Right ventricle myocardium inferior (tissue), 1 donor: ENCODE results near the gene C19orf73. TPM values are rescaled to one million over a fixed set of nuclear protein-coding genes. Genes with fewer than 3 reads are reported as not detected.

Experiments
- ATAC-seq: fragments of 200-7000 bp; cut with Tn5 transposase; one replicate; pipeline ENCODE4 v1.9.1; 2020; ENCODE audit warnings: mild to moderate bottlenecking, moderate library complexity
- DNase-seq: peaks from one replicate; pipeline ENCODE4 v3.0.0; 2021; ENCODE audit errors: missing footprints
- intact Hi-C: fragments of 100-400 bp; cut with DNase I; formaldehyde crosslinking; loops from one replicate; pipeline ENCODE4 v1.11.0; 2022
- total RNA-seq: library from RNA; stranded (reverse); fragmentation: NEBNext Ultra II Directional; extraction: Animal tissue kit (Norgen Biotek cat#: 25700); gene quantifications from one replicate; pipeline ENCODE4 v1.2.1, GENCODE V29; 2021
- donor health status: DM: no; HTN: yes; CAD: no; lungs with severe emphysema.

C19orf73 gene
- total RNA-seq, 1 donor from 2014 or later: 1.8 TPM

DNA sequence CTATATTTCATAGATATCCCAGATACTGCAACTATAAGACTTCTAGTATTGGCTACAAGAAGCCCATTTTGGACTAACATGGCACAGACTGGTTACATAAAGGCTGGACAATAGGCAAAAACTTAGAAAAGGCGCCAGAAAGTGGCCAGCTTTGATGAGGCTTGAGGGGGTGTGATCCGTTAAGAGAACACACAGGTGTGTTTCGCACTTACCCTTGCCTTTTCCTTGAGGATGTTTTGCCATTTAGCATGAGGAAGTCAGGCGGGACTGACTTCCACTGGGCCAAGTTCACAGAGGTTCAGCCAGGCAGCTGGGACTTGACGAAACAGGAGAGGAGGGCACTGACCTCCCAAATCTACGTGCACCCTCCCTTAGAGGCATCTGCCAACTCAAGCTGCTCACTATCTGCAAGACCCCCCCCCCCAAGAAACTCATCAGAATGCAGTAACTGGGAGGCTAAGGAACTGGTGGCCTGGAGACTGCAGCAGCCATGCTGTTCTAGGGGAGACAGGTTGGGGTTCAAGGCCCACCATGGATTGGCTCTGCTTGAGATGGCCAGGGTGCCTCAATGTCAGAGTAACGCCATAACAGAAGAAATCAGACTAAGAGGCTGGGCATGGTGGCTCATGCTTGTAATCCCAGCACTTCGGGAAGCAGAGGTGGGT is 9.2 kb downstream of the C19orf73 start:
- no peak for DNase-seq
- ATAC-seq: no peak
- intact Hi-C loops: no loop called here

DNA sequence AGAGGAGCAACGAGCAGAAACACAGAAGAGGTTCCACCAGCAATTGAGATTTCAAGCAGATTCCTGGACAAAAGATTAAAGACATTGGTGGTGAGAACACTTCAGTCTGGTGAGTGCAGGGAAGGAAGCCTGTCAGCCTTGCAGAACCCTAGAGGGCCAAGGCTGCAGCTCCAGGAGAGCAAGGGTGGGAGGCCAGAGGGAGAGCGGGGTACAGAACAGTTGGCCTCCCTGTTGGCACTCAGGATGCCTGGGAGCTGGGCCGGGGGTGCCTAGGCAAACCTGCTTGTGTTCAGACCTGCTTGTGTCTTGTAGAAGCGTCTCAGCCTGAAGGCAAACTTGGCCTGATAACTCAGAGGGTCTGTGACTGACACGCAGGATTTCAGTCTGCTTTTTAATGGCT is 9.9 kb downstream of the C19orf73 start:
- intact Hi-C loops: no loop called here
- ATAC-seq (no peak), DNase-seq (no peak)

DNA sequence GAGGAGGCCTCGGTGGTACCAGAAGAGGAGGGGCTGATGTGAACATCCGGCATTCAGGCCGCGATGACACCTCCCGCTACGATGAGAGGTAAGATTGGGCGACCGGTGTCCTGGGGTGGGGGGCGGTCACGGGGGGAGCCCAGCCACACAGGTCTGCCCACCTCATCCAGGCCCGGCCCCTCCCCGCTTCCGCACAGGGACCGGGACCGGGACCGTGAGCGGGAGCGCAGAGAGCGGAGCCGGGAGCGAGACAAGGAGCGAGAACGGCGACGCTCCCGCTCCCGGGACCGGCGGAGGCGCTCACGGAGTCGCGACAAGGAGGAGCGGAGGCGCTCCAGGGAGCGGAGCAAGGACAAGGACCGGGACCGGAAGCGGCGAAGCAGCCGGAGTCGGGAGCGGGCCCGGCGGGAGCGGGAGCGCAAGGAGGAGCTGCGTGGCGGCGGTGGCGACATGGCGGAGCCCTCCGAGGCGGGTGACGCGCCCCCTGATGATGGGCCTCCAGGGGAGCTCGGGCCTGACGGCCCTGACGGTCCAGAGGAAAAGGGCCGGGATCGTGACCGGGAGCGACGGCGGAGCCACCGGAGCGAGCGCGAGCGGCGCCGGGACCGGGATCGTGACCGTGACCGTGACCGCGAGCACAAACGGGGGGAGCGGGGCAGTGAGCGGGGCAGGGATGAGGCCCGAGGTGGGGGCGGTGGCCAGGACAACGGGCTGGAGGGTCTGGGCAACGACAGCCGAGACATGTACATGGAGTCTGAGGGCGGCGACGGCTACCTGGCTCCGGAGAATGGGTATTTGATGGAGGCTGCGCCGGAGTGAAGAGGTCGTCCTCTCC is 11.1 kb downstream of the C19orf73 start:
- ATAC-seq: no peak
- intact Hi-C loops: no loop called here

DNA sequence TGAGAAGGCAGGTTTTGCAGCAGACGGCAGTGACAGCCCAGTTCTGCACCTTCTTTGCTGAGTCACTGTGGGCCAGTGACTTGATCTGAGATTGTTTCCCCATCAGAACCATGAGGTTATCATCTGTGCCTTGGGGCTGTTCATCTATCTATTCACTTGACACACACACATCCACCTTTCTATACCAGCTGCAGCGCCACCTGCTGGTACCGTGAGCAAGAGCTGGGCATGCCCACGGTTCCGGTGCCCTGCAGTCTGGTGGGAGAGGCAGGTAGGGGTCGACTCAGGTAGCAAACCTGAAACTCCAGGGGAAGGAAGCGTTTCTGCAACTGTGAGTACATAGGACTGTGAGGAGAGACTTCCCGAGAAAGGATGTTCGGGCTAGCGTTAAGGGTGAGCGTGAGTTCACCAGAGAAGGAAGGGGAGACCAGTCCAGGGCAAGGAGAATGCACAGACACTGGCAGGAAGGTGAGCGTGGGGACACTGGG is 12.3 kb downstream of the C19orf73 start:
- DNase-seq: peak; percentile 83
- intact Hi-C loops: no loop called here

More for the DNA sequence above, 11.1 kb downstream of the C19orf73 start:
- no peak for DNase-seq

DNA sequence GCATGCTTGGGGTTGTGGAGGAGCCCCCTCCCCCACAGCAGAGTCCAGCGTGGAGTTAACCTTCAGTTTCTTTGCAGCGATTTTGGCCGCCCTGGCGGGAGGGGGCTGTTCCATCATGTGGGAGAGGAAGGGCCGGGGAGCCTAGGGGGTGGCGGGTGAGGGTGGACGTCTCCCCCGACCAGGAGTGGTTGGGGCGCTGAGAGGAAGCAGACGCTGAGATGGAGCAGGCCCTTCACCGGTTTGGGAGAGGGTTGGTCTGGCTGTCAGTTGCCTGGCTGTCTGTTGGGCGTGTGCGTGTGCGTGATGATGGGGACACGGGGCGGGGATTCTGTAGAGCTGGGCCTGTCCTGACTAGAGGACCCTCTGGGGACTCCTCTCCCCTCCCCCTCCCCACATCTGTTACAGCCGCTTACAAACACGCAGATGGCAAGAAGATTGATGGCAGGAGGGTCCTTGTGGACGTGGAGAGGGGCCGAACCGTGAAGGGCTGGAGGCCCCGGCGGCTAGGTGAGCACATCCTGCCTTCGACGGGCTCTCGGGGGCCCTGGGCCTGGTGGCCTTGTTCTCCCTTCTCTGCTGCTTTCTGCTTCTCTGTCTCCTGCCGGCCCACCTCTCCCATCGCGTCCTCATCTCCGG is 14.6 kb downstream of the C19orf73 start:
- ATAC-seq: peak; percentile 23
- DNase-seq: no peak
- intact Hi-C loops: no loop called here

More for the DNA sequence above, 12.3 kb downstream of the C19orf73 start:
- no peak for ATAC-seq

DNA sequence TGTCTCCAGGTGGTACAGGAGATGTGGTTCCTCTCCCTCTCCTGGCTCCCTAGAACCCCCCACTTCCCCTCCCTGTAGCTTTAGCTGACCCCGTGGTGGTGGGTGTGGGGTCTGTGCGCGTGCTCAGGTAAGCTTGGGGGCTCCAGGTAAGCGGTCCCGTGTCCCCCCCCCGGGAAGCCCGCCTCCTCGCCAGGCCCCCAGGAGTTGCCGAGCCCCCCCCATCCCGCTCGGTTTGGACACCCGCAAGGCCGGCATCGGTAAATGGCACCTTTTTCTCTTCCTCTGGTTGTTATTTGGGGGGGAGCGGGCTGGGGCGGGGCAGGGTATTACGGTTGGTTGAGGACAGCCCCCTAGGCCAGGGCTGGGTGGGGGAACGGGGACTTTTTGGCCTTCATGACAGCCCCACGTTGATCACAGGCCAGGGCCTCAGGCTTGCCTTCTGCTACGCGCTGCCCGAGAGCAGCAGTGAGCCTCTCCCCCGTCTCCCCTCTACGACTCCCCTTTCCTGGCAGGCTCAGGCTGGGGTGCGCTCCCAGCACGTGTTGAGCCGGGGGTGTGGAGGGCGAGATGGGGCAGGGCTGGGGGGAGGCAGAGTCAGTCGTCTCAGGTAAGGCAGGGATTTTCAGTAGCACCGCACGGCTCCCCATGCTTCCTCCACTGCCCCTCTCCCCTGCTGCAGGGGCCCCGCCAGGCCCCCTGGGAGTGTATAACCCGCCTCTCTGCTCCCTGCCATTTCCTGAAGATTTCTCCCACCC is 15.4 kb downstream of the C19orf73 start:
- ATAC-seq (no peak), DNase-seq (no peak)
- intact Hi-C loops: no loop called here

DNA sequence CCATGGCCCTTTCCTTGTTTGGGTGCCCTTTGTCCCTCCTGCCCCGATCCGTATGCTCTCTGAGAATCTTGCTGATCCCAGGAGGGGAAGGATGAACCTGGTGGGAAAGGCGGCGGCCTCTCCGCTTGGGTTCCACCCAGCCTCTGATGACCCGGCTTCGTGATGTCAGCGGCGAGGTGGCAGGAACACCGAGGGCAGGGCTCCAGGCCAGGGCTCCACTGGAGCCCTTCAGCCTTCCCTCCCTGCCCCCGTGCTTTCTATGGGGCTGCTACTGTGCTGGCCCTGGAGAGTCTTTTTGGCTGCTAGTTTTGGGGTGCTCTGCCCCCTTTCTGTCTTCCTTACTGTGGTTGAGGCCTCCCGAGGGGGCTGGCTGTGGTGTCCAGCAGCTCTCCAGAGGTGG is 16.6 kb downstream of the C19orf73 start:
- intact Hi-C loops: no loop called here
- ATAC-seq (no peak), DNase-seq (no peak)

DNA sequence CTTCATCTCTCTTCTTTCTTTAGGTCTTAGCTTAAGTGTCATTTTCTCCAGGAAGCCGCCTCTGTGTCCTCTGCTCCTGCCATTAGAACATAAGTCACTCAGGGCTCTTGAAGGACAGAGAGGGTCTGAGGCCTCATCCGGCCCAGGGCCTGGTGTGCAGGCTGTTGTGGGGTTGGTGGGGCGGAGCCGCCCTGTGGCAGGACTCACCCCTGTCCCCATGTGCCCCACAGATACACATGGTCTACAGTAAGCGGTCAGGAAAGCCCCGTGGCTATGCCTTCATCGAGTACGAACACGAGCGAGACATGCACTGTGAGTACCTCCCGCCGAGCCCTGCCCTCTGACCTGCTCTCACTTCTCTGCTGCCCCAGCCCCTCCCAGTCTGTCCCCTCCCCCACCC is 17.8 kb downstream of the C19orf73 start:
- ATAC-seq (no peak), DNase-seq (no peak)
- intact Hi-C loops: no loop called here

DNA sequence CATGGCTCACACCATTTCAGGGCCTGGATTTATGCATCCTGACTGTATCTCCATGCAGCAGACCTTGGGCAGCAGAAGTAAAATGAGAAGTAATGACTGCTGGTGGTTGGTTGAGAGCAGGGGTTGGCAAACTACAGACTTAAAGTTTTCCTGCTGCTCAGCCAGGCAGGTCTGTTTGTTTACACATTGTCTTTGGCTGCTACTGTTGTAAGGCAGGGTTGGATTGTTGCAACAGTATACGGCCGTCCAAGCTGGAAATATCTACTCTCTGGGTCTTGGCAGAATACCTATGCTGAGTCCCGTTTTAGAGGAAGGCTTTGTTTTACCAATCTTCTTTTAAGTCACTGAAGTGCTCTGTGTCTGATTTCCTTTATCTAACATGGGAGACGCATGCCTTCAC is 20.1 kb downstream of the C19orf73 start:
- DNase-seq (no peak), ATAC-seq (no peak)
- intact Hi-C loops: loop anchor here (5.0 kb wide), 2 partner anchors 49 to 99 kb away; no protein-coding TSS in a partner anchor

DNA sequence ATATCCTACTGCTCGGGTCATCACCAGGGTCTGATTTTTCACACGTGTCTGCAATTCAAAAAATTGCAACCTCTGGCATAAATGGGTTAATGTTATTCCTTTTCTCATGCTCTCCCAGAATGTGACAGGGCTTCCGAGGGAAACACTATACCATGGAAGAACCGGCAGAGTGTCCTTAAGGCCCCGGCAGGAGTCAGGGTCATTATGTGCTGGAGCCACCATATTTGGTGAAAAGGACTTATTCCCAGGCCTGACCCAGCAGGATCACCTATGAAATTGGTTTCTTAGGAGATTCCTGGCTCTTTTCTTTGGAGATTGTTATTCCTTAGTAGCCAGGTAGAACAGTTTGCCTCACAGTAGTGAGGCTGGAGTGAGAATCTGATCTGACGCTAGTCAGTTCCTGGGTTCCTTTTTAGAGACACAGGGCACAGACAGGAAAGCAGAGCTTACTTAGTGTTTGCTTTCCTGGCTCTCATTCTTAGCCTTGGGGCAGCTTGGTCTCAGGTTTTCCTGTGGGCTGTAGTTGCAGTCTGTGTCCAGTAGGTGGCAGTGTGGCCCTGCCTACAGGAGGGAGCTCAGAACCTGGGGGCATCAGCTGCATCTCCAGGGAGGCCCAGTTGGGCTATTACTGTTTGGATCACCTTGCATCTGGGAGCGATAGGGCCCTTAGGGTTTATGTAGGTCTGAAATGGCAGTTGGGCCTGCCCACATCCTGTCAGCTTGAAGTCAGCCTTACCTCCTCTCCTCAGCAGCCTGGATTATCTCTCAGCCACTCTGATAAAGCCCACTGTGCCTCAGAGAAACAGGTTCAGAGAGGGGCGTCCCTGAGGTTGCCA is 21.3 kb downstream of the C19orf73 start:
- ATAC-seq (peak; percentile 65), DNase-seq (no peak)
- intact Hi-C loops: loop anchor here (5.0 kb wide), 2 partner anchors 50 to 100 kb away; no protein-coding TSS in a partner anchor

DNA sequence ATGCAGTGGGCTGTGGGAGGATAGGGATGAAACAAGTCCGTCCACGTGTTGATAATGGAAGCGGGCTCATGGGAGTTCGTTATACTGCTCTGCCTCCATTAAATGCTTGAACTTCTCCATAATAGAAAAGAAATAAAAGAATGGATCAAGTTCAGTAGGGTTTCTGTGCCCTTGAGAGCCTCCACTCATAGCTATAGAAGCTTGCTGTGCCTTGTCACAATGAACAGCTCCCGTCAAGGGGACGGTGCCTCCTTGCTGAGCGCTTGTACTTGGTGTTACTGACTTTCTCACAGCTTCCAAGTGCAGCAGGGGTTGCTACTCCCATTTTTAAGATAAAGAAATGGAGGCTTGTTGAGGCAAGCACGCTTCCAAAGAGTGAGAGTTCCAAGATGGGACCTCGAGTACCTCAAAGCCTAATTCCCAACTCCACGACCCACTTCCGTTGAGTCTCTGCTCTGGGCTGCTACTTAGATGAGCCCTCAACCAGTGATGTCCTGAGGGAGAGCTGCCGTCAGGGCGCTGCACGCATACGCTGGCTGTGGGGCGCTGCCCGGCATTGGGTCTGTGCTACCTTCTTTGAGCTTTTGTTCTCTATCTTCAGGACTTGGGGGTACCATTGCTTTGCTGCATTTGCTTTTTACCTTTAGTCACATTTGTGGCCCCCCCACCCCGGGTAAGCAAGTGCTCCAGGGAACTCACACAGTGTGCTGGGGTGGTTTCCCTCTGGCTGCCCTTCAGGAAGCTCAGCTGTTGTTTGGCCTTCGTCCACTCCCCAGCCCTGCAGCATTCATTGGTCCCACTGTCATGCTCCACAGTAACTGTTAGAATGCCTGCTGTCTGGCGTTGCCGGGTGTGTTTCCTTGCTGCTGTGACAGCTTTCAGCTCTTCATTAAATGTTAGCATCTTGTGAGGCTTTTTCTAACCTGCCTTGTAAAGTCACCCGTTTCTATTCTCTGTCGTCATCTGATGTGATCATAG is 24.1 kb downstream of the C19orf73 start:
- intact Hi-C loops: loop anchor here (5.0 kb wide), 2 partner anchors 53 to 103 kb away; no protein-coding TSS in a partner anchor
- ATAC-seq (peak; percentile 91), DNase-seq (no peak)

DNA sequence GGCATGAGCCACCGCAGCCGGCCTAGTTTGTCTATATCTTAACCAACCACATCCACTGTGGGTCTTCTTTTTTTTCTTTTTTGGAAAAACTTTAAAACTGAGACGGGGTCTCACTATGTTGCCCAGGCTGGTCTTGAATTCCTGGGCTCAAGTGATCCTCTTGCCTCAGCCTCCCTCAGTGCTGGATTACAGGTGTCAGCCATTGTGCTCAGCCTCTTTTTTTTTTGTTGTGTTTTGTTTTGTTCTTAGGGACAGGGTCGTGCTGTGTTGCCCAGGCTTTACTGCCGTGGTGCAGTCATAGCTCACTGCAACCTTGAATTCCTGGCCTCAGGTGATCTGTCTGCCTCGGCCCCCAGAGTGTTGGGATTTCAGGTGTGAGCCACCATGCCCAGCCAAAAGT is 26.3 kb downstream of the C19orf73 start:
- DNase-seq: no peak
- intact Hi-C loops: no loop called here
- no peak for ATAC-seq

DNA sequence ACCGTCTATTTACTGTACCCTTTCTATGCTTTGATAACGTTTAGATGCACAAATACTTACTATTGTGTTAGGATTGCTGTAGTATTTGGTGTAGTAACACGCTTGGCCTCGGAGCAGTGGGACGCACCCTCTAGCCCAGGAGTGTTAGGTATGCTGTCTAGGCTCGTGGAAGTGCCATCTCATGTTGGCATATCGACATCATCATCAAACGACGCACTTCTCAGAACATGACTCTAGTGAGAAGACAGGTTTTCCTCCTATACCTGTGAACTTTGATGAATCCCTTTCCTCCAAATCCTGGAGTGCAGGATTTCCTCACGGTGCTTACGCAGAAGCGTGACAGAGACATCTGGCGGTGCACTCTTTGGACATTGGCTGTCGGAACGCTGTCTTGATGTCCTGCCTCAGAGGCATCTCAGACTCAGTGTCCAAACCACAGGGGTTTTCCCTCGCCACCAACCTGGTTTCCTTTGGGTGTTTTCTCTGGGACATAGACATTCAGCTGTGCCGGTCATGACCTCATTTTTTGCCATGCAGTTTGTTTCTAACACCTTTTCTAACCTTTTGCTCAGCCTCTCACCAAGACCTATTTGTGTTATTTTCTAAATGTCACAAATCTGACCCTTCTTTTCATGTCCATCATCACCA is 27.4 kb downstream of the C19orf73 start:
- ATAC-seq (no peak), DNase-seq (no peak)
- intact Hi-C loops: no loop called here

DNA sequence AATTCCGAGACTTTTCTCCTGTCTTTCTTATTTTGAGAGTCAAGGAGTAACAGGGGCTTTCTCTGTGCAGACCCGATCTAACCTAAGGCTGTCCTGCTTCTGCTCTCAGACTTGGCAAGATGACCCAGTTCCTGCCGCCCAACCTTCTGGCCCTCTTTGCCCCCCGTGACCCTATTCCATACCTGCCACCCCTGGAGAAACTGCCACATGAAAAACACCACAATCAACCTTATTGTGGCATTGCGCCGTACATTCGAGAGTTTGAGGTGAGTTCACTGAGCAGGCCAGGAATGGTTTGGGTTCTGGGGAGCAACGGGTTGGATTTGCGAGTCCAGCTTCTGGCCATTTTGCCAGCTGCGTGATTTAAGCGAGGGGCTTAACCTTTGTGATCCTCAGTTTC is 32.6 kb downstream of the C19orf73 start:
- ATAC-seq (no peak), DNase-seq (no peak)
- intact Hi-C loops: loop anchor here (5.0 to 10.0 kb wide), 3 partner anchors 69 to 911 kb away; partner anchors contain the start of genes AP2A1, LHB, LIG1 and TSKS

DNA sequence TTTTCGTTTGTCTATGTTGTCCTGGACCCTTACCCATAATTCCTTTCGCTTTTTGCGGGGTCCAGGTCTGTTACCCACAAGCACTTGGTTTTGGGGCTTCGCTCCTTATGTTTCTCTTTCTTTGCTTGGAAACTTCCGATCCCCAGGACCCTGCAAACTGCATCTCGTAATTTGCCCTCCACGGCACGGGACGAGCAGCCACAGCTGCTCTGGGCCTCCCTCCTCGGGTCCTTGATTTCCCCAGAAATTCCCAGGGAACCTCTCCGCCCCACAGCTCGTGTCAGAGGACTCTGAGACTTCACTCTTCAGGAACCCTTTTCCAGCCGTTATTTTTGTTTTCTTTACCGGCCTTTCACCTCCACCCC is 33.1 kb downstream of the C19orf73 start:
- intact Hi-C loops: loop anchor here (5.0 to 10.0 kb wide), 3 partner anchors 69 to 911 kb away; partner anchors contain the start of genes AP2A1, LHB, LIG1 and TSKS
- ATAC-seq (no peak), DNase-seq (no peak)
